A204.1 (cell line): Measurements from ENCODE around the gene PRKAR1A.
"Not testable (repeated sequence)": the region's sequence is repeated elsewhere in the genome, so short reads cannot be mapped to it uniquely, and the experiment has no call there.

Experiments
- FAIRE-seq: peaks from 2 replicates; lab custom pipeline; 2012; peaks lifted over from hg19 to GRCh38; lab: Jason Lieb, UNC

The PRKAR1A gene

DNA sequence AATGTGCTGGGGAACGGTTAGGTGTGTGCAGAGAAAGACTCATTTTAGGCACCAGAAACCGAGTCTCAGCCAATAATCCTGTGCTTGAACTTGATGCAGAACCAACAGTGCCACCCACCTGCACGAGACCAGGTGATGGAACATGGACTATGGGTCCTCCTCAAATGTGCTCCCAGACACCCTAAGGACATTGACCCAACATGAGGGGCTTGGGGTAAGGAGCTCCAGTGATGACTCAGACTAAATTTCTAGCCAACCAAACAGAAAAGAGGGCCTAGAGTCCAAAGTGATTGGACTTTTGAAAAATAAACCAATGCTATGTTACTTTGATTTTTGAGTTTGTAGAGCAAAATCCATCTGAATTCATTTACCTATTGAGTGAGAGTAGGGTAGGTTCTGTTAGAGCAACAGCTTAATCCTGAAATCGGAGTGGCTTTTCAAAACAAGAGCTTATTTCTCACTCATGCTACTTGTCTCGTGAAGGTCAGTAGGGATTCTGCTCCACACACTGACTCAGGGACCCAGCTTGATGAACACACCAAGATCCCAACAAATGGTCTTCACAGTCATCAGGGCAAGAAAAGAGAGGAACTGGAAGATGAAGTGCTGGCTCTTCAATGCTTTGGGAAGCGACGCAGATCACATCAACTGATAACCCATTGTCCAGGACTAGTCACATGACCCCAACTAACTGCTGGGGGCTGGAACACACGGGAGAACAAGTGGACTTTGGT lies 67.1 kb downstream of the PRKAR1A start:
- FAIRE-seq, result no peak

GRCh38 chr17:68580236-68580770 lies 68.1 kb downstream of the PRKAR1A start:
- FAIRE-seq, result no peak

DNA sequence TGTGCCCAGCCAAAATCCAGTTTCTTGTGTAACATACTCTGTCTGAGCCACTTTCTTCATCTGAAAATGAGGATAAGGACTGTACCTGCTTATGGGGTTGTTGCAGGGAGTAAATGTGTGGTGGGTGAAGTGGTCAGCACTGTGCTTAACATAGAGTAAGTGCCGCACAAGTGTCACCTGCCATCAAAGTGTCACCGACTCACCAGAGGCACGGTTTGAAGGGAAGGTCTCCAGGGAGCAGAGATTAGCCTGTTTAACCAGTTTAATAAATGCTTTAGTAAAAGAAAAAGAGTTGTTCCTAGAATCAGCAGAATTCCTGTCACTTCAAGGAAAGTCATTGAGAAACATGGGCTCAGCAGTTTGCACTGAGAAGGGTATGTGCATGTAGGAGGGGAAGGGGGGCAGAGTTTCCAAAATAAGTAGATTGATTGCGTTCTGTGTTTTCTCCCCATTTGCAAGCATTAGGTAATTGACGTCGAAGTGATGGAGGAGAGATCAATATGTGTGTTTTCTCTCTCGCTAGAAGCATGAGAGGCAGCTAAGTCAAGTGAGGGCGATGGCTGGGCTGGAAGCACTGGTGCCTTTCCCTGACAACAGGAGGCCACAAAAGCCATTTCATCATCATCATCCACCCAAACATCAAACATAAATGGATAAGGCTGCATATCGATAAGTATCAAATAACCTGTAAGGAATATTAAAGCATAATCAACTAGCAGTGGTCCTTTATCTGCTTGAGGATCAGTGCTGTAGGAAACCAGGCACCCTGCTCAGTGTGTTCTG lies 69.8 kb downstream of the PRKAR1A start:
- no peak for FAIRE-seq

GRCh38 chr17:68582867-68583266 lies 70.6 kb downstream of the PRKAR1A start:
- not testable (repeated sequence) for FAIRE-seq

GRCh38 chr17:68584581-68585303 lies 72.5 kb downstream of the PRKAR1A start:
- FAIRE-seq, result no peak

- no peak for FAIRE-seq
Measured at GRCh38 chr17:68585643-68586042, 73.4 kb downstream of the PRKAR1A start.

DNA sequence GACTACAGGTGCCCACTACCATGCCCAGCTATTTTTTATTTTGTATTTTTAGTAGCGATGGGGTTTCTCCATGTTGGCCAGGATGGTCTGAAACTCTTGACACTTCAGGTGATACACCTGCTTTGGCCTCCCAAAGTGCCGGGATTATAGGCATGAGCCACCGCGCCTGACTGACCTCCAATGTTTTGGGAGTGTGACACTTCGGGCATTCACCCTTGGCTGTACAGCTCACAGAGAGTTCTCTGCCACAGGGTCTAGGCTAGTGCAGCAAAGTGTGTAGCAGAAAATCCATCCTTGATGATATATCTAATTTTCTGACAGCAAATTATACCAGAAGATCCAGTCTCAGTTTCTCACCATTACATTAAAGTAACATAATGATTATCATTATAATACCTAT lies 74.8 kb downstream of the PRKAR1A start:
- FAIRE-seq, result no peak

DNA sequence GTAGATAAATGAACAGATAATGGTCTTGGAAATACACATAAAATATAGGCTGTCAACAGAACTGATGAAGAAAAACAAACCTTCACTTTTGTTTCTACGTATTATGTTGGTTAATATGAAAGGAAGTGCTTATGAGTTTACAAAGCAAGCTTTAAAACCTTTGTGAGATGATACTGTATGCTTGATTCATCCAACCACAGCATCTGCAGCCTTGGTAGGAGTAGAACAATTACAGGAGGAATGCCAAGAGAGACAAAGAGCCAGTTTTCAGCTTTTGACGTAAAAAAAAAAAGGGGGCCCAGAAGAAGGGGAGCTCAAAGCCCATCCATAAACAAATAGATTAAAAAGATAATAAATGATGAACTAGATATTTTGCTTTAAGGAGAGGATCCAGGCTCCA lies 75.6 kb downstream of the PRKAR1A start:
- FAIRE-seq, result no peak

DNA sequence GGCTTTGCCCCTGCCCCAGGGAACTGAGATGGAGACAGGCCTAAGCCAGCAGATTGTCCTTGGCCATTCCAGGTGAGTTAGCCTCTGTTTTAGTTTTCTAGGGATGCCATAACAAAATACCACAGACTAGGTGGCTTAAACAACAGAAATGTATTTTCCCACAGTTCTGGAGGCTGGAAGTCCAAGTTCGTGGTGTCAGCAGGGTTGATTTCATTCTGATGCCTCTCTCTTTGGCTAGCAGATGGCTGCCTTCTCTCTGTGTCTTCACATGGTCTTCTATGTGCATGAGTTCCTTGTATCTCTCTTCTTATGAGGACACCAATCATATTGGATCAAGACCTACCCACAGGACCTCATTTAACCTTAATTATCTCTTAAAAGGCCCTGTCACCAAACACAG lies 76.1 kb downstream of the PRKAR1A start:
- FAIRE-seq, result no peak

DNA sequence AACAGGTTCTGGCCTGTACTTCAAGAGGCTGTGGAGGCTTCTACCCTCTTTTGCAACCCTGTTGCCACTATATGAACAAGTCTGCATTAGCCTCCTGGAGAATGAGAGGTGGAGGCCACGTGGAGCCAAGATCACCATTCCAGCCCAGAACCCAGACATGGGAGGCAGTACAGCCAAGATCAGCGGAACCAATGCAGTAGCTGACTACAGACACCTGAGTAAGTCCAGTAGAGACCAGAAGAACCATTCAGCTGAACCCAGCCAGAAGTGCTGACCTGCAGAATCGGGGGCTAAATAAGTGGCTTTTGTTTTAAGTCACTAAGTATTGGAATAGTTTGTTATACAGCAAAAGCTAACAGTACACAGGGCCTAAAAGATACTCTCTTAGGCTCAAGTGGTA lies 76.9 kb downstream of the PRKAR1A start:
- FAIRE-seq, result no peak

GRCh38 chr17:68591583-68591982 lies 79.4 kb downstream of the PRKAR1A start:
- no peak for FAIRE-seq

DNA sequence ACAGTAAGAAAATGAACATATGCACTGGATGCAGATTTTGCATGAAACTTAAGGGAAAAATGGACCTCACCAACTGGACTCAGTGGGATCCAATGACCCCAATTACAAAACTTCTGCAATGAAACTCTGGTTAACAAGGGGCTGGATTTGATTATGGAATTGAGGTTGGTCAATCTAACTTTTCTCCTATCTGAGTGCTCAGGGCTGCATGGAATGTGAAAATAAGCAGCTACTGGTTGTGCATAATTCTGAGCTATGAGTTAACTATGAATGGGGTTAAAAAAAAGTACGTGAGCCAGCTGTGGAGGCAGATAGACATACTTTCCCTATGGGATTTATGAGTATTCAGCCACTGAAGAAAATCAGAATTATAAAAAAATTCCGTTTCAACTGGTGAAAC lies 79.8 kb downstream of the PRKAR1A start:
- no peak for FAIRE-seq

DNA sequence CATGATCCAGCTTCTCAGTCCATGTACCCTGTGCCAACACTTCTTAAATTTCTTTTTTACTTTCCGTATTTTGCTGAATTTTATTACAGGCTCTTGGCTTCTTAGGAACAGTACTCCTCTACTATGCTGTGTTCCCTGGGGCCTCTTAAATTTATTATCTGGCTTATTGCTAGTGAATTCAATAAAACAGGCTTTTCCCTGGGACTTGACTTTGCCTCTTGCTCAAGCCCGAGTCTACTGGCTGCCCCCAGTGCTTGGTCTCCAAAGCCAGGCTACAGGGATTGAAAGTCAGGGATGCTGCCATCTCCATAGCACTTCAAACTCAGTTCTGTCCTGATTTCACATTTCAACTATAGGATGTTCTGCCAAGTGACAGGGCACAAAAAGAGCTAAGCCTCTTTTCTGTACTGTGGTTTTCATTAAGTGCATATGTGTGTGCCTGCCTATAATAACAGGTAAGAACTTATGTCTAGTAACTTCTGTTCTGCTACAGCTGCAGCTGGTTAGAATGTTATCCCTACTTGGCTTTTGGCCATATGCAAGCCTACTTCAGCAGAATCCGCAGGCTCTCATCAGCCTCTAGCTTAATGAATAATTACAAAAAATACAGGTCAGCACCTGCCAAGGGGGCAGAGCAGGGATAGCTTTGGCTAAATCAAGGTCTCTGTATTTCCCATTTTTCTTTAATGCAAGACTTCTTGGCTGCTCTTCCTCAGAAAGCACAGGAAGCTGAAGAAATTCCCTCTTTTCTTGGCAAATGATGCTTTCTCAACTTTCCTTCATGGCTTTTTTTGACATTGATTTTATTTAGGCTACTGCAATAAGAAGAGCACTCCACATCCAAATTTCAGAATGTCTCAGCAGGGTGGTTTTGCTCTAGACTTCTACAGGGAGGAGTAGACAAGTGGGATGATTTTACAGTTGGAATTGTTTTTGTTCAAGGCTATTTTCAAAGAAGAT lies 80.7 kb downstream of the PRKAR1A start:
- no peak for FAIRE-seq

- no peak for FAIRE-seq
Measured at GRCh38 chr17:68594552-68594951, 82.3 kb downstream of the PRKAR1A start.

- FAIRE-seq, result no peak
Measured at GRCh38 chr17:68595496-68595895, 83.3 kb downstream of the PRKAR1A start.

DNA sequence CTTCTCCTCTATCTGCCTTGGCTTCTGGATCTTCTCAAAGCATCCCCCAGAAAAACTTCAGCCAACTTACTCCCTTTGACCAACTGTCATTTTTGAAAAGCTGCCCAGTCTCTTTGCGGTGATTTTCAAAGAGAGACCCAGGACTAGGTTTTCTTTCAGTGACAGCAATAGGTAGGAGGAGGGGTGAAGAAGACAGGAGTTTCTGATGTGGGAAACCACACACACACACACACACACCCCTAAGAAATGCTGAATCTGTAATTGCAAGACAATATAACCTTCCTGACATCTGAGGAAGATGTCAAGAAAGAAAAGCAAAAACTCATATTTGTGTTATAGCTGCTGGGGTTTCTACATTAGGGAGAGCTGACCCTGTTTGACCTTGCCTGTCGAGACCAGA lies 83.8 kb downstream of the PRKAR1A start:
- no peak for FAIRE-seq

DNA sequence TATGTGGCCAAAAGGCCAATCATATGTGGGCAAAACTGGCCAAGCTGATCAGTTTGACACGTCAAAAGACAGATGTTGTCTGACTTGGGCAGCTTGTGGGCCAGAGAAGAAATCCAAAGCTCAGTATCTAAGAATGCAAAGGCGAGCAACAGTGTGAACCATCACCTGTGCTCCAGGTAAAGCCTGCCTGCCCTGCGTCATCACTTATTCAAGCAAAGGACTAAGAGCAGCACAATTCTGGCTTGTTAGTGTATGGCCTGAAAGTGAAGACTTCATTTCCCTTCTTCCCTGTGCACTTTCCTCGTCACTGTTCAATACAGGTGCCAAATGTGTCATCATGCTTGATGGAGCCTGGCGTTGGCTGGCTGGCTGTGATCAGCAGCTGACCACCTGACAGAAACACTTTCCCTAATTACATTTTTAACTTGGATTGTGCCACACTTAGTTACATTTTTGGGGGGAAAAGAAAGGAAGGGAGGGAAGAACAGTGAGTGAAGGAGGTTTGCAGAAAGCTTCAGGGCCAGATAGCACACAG lies 84.2 kb downstream of the PRKAR1A start:
- FAIRE-seq, result no peak

DNA sequence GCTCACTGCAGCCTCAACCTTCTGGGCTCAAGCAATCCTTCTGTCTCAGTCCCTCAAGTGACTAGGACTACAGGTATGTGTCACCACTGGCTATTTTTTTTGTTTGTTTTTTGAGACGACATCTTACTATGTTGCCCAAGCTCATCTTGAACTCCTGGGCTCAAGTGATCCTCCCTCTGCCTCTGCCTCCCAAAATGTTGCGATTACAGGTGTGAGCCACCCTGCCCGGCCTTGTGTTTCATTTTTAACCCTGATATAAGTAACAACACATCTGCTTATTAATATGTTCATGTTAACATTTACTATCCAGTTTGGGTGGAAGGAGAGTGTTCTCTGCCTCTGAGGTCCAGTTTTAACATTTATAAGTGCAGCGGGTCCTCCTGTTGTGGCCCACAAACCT lies 85.8 kb downstream of the PRKAR1A start:
- FAIRE-seq, result no peak

DNA sequence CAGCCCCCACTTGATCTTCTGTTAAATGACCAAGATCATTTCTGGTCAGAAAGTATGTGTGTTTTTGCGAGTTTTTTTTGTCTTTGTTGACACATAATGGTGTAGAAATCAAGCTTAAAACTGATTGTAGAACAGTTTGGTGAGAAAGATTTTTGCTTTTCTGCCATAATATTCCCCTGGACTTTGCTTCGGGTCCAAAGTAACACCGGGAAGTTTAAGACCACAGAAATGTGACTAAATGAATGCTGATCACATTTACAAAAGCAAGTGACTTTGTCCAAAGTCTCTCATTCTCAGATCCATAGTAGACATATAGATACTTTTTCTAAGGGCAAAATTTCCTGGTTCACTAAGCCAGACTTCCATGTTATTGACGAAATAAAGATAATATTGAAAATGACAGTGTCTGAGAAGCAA lies 86.3 kb downstream of the PRKAR1A start:
- FAIRE-seq, result no peak

GRCh38 chr17:68599091-68599490 lies 86.9 kb downstream of the PRKAR1A start:
- FAIRE-seq, result no peak

DNA sequence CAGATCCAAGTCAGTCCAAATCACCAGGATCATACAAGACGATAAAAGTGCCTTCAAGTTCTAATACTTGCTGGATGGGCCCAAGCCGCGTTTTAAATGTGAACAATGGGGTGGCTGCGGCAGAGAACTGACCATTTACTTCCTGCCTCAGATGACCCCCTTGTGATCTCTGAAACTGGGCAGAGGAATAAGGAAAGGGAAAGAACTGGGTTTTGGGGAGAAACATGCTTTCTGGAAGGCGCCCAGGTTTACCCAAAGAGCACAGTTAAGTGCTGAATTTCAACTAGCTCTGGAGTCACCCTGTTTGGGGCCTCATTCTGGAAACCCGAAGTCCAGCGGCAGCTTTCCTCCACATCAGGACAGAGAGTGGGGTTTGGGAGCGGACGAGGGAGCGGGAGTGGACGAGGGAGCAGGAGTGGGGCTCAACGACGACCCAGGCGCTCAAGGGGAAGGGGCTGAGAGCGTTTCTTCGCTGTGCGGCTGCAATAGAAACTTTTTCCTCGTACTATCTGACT lies 87.4 kb downstream of the PRKAR1A start:
- no peak for FAIRE-seq
